Panc1 (cell line): ENCODE data around the gene SI.

Experiments
- POLR2AphosphoS5 ChIP-seq: IDR thresholded peaks from 2 replicates; pipeline ENCODE4 v1.6.1; 2012; ENCODE audit warnings: mild to moderate bottlenecking, low read depth, low read length, moderate library complexity
- TCF7L2 ChIP-seq: IDR thresholded peaks from 2 replicates; pipeline ENCODE4 v1.6.1; 2011; ENCODE audit warnings: mild to moderate bottlenecking, low read depth, low read length, inconsistent platforms
- TF ChIP-seq, protein P1 (sequence below): fragments of 450-650 bp; IDR thresholded peaks from 2 replicates; pipeline ENCODE4 v1.5.1; 2017; ENCODE audit warnings: mild to moderate bottlenecking
- TF ChIP-seq, protein P2 (sequence below), 2 experiments: IDR thresholded peaks; 2 replicates each; pipeline ENCODE4 v1.6.1; 2011 to 2012; ENCODE audit warnings: low read depth in 2 of 2, control low read depth in 1 of 2, low read length in 1 of 2, mild to moderate bottlenecking in 1 of 2, moderate library complexity in 1 of 2; ENCODE audit not compliant: insufficient read depth in 1 of 2

- TF ChIP-seq, protein P1, sequence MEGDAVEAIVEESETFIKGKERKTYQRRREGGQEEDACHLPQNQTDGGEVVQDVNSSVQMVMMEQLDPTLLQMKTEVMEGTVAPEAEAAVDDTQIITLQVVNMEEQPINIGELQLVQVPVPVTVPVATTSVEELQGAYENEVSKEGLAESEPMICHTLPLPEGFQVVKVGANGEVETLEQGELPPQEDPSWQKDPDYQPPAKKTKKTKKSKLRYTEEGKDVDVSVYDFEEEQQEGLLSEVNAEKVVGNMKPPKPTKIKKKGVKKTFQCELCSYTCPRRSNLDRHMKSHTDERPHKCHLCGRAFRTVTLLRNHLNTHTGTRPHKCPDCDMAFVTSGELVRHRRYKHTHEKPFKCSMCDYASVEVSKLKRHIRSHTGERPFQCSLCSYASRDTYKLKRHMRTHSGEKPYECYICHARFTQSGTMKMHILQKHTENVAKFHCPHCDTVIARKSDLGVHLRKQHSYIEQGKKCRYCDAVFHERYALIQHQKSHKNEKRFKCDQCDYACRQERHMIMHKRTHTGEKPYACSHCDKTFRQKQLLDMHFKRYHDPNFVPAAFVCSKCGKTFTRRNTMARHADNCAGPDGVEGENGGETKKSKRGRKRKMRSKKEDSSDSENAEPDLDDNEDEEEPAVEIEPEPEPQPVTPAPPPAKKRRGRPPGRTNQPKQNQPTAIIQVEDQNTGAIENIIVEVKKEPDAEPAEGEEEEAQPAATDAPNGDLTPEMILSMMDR = no peak
- TF ChIP-seq POLR2AphosphoS5 (no peak), TCF7L2 (no peak)
- TF ChIP-seq, protein P2, sequence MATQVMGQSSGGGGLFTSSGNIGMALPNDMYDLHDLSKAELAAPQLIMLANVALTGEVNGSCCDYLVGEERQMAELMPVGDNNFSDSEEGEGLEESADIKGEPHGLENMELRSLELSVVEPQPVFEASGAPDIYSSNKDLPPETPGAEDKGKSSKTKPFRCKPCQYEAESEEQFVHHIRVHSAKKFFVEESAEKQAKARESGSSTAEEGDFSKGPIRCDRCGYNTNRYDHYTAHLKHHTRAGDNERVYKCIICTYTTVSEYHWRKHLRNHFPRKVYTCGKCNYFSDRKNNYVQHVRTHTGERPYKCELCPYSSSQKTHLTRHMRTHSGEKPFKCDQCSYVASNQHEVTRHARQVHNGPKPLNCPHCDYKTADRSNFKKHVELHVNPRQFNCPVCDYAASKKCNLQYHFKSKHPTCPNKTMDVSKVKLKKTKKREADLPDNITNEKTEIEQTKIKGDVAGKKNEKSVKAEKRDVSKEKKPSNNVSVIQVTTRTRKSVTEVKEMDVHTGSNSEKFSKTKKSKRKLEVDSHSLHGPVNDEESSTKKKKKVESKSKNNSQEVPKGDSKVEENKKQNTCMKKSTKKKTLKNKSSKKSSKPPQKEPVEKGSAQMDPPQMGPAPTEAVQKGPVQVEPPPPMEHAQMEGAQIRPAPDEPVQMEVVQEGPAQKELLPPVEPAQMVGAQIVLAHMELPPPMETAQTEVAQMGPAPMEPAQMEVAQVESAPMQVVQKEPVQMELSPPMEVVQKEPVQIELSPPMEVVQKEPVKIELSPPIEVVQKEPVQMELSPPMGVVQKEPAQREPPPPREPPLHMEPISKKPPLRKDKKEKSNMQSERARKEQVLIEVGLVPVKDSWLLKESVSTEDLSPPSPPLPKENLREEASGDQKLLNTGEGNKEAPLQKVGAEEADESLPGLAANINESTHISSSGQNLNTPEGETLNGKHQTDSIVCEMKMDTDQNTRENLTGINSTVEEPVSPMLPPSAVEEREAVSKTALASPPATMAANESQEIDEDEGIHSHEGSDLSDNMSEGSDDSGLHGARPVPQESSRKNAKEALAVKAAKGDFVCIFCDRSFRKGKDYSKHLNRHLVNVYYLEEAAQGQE (IDR thresholded peaks at IDR 0.05; ENCODE audit: insufficient read depth in 1 of 2, low read depth in 2 of 2, low read length in 1 of 2) = no peak
These were observed 47.5 kb upstream of the SI start for GRCh38 chr3:165125836-165126235.
